Head of caudate nucleus (tissue), 42 donors: ENCODE data around the gene SHISAL1.
"Not testable (repeated sequence)": the region's sequence is repeated elsewhere in the genome, so short reads cannot be mapped to it uniquely, and the experiment has no call there.

Experiments
- DNase-seq, 42 donors: peaks; one replicate each; pipeline versions ENCODE4 v3.0.0 to v3.0.0-alpha.2; 2020 to 2021; ENCODE audit warnings: mixed read lengths in 7 of 42
- intact Hi-C: fragments of 100-400 bp; cut with DNase I; formaldehyde crosslinking; loops from one replicate; pipeline ENCODE4 v1.15.0; 2022

The SHISAL1 gene

DNA sequence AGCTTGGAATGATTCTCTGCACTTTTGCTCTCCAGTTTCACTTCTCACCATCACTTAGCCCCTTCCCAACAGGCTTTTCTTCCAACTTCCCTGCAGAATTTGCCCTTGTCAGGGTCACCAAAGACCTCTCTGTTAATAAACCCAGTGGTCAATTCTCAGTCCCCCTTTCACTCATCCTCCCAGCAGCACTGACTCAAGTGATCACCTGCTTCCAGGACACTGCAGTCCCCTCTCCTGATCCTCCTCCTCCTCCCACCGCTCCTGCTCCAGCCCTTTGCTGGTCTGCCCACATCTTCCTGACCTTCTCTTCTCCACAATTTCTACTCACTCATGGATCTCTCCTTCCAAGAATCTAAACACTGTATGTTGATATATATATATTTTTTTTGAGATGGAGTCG lies 57.9 kb downstream of the SHISAL1 start:
- intact Hi-C loops: no loop called here
- DNase-seq: peak in 5 of 42 donors; percentile 2 to 31 (median 3)

DNA sequence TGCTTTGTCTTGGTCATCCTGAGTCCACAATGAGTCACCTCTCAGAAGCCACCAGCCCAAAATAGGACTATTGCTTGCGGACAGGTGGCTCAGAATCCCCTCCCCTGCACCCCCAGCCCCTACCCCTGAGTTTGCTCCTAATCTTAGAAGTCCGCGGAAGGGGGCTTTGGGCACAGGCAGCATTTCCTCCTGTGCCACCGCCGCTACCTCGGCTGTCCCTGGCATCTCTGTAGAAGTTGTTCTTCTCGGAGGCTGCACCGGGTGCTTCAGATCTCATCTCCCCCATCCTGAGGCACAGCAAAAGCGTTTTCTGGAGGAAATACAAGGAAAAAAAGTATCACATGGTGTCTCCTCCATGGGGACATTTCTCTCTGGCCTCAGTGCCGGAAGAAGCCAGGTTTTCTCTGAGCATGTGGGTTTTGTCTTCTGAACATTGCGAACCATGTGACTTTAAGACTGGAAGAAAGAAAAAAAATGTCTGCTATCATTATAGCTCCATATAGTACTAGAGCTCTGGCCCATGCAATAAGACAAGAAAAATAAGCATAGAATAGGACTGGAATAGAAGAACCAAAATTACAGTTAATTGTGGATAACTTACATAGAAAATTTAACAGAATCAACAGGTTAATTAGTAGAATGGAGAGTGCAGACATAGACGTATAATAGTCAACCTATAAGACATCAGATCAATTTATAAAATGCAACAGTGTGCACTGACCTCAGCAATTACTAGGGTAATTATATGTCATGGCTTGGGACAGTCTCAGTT lies 63.2 kb downstream of the SHISAL1 start:
- intact Hi-C loops: no loop called here

GRCh38 chr22:44248926-44249325 lies 63.8 kb downstream of the SHISAL1 start:
- DNase-seq: peak in 1 of 42 donors; percentile 1

More for the DNA sequence above, 63.2 kb downstream of the SHISAL1 start:
- DNase-seq: peak in 1 of 42 donors; percentile 15

GRCh38 chr22:44247923-44248892 lies 64.5 kb downstream of the SHISAL1 start:
- DNase-seq: peak in 3 of 42 donors; percentile 4 to 17 (median 4)
- intact Hi-C loops: no loop called here

More at GRCh38 chr22:44248926-44249325, 63.8 kb downstream of the SHISAL1 start:
- intact Hi-C loops: no loop called here

DNA sequence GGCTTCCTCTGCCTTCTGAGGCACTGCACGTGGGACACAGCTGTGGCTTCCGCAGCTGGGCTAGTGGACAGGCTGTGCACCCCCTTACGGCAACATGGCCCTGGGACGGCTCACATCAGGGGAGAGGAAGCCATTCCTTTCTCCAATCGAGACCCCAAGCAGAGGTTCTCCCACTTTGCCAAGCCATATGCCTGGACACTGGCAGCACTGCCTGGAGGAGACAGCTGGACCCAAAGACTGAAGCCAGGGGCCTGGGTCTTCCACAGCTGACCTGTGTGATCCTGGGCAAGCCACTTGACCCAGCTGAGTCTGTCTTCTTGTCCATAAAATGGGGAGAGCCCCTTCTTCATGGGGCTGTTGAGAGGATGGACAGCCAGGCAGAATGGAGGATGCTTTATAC lies 65.4 kb downstream of the SHISAL1 start:
- intact Hi-C loops: no loop called here
- peak in 4 of 42 donors; percentile 1 to 35 (median 10) for DNase-seq

GRCh38 chr22:44246615-44247326 lies 66.0 kb downstream of the SHISAL1 start:
- peak in 3 of 42 donors; percentile 3 to 23 (median 9) for DNase-seq
- intact Hi-C loops: no loop called here

GRCh38 chr22:44245867-44246266 lies 66.9 kb downstream of the SHISAL1 start:
- intact Hi-C loops: no loop called here

DNA sequence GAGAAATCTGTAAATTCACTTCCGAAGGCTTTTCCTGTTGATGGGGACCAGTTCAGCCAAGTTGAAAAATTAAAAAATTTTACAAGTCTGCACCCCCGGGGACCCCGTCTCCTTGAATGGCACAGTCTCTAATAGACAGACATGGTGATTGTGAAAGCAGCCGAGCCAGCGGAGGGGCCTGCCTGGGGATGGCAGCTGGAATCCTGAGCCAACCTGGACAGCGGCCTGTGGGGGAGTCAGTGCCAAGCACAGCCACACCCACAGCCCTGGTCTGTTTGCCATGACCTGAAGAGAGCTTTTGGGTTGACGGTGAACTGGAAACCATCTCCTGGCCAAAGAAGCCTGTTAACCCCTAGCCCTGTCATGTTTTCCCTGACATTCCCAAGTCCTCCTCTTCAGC lies 67.3 kb downstream of the SHISAL1 start:
- DNase-seq: peak in 3 of 42 donors; percentile 4 to 37 (median 33)
- intact Hi-C loops: no loop called here

More at GRCh38 chr22:44245867-44246266, 66.9 kb downstream of the SHISAL1 start:
- DNase-seq: peak in 2 of 42 donors; percentile 19 to 34

DNA sequence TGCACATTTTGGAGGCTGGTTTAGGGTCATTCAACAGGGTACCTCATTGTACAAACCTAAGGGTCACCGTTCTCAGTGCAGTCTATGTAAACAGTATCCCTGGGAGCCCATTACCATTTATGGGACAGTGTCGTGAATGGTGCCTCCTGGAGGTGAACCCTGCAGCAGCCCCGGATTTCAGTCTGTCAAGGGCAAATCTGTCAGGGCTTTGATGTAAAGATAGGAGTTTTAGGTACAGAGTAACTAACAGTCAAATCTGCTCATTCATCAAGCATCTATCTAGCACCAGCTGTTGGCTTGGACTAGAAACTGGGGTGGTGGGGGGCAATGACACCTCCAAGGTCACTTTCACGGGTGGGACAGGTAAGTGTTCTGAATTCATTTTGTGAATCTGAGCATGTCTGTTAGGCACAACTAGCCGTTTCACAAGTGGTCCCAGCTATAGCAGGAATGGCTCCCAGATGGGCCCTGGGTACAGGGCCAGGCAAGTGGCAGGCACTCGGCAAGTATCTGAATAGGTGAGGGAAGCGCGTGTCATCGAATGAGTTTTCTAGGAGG lies 68.4 kb downstream of the SHISAL1 start:
- DNase-seq: peak in 3 of 42 donors; percentile 1 to 15 (median 1)
- intact Hi-C loops: no loop called here

GRCh38 chr22:44243761-44244160 lies 69.0 kb downstream of the SHISAL1 start:
- DNase-seq: peak in 2 of 42 donors; percentile 5 to 7
- intact Hi-C loops: no loop called here

GRCh38 chr22:44242946-44243724 lies 69.6 kb downstream of the SHISAL1 start:
- peak in 3 of 42 donors; percentile 7 to 22 (median 20) for DNase-seq
- intact Hi-C loops: no loop called here

GRCh38 chr22:44241121-44241520 lies 71.6 kb downstream of the SHISAL1 start:
- intact Hi-C loops: not testable (repeated sequence)
- peak in 2 of 42 donors; percentile 7 to 10 for DNase-seq

DNA sequence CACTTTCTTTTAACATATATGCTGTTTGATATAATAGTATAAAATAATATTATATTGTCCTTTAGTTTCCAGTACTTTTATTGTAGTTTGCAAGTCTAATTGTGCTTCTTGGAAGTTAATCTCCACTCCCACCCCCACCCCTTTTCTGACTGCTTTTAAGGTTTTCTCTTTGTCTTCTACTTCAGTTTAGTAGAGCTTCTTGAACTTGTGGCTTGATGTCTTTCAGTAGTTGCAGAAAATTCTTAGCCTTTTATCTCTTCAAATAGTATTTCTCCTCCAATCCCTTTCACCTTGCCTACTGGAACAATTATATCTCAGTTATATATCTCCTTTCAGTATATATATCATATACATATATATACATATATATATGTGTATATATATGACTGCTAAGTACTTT lies 75.5 kb downstream of the SHISAL1 start:
- no peak for DNase-seq
- intact Hi-C loops: no loop called here

DNA sequence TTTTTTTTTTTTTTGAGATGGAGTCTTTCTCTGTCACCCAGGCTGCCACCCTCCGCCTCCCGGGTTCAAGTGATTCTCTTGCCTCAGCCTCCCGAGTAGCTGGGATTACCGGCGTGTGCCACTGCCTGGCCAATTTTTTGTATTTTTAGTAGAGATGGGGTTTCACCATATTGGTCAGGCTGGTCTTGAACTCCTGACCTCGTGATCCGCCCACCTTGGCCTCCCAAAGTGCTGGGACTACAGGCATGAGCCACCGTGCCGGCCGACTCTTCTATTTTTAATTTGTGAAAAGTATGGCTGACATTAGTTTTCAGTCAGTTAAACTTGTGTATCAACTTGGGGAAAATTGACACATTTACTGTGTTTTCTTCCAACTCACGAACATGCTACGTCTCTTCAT lies 78.4 kb downstream of the SHISAL1 start:
- intact Hi-C loops: not testable (repeated sequence)
- DNase-seq: peak in 1 of 42 donors; percentile 22

DNA sequence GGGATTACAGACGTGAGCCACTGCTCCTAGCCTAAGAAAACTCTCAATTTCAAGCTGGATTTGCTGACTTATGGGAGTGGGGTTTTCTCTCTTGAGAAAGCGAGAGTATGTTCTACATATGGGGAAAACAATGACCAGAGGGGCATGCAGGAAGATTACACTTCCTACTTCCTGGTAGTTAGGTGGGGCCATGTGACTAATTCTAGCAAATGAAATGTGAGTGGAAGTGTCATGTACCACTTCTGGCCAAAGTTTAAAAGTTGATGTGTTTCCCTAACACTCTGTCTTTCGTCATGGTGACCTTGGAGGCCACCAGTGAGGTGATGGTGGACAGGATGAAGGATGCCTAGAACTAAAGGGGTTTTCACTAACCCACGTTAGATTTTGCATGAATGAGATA lies 81.5 kb downstream of the SHISAL1 start:
- DNase-seq: no peak
- intact Hi-C loops: no loop called here

DNA sequence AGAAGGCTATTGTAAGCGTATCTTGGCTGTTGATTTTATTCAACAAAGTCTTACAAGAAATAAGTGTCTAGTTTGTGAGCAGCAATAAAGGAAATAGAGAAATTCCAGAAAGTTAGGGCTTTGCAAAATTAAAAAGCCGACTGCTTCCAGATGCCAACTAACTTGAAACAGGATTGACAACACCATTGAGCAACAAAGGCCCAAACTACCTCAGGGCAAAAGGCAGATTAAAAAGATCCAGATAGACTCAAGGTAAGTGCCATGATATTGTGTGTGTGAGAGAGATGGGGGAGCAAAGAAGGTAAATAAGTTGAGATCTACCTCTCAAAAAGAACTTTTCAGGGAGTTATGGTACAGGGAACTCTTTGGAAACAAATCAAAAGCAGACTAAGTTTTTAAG lies 82.9 kb downstream of the SHISAL1 start:
- DNase-seq: peak in 1 of 42 donors; percentile 4
- intact Hi-C loops: no loop called here

DNA sequence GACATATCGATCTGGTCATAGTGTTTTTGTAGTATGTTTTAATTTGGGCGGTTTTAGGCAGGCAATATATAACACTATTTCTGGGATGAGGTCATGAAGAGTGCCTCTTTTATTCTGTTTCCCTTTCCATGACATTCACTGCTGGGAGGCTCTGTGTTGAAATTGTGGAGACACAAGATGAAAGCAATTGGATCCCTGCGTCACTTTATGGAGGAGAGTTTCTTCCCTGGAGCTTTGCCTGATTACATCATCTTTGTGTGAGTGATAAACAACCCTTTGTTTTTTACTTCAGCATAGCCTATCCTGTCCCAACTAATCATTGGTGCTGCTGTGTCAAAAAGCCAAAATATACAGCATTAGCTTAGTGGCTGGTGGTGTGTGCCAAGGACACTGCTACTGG lies 83.4 kb downstream of the SHISAL1 start:
- DNase-seq: no peak
- intact Hi-C loops: no loop called here

DNA sequence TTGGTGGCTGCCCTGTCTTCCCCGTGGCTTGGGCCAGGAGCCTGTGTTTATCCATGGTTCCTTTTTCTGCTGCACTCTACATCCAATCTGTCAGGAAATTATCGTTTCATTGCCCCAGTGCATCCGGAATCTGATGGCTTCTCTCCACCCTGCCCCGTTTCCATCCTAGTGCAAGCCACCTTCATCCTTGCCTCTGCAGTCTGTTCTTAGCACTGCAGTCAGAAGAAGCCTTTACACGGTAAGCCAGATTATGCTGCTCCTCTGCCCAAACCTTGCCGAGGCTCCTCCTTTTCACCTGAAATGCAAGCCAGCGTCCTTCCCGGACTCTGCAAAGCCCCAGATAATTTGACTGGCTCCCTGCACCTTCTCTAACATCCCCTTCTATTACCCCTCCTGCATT lies 86.9 kb downstream of the SHISAL1 start:
- peak in 2 of 42 donors; percentile 7 for DNase-seq
- intact Hi-C loops: no loop called here
